HG02798 (cell line): Measurements from ENCODE around the gene PDSS2.
"Not testable (repeated sequence)": the region's sequence is repeated elsewhere in the genome, so short reads cannot be mapped to it uniquely, and the experiment has no call there.

Experiments used
- ATAC-seq: cut with Tn5 transposase; IDR thresholded peaks from one replicate; pipeline ENCODE4 v1.9.1; 2021; ENCODE audit warnings: mild to moderate bottlenecking; ENCODE audit not compliant: unreplicated experiment, poor library complexity

PDSS2 gene

DNA sequence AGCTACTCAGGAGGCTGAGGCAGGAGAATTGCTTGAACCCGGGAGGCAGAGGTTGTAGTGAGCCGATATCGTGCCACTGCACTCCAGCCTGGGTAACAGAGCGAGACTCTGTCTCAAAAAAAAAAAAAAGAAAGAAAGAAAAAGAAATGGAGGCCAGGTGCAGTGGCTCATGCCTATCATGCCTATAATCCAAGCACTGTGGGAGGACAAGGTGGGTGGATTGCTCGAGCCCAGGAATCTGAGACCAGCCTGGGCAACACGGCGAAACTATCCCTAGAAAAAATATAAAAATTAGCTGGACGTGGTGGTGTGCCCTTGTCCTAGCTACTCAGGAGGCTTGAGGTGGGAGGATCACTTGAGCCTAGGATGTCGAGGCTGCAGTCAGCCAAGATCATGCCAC lies 170.1 kb downstream of the PDSS2 start:
- not testable (repeated sequence) for ATAC-seq

DNA sequence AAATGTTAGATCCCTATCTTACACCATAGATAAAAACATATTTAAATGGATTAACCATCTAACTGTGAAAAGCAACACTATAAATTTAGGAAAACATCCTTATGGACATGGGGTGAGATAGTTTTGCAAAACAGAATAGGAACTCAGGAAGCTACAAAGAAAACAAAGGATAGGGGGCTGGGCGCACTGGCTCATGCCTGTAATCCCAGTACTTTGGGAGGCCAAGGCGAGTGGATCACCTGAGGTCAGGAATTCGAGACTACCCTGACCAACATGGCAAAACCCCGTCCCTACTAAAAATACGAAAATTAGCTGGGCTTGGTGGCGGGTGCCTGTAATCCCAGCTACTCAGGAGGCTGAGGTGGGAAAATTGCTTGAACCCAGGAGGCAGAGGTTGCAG lies 173.7 kb downstream of the PDSS2 start:
- ATAC-seq = not testable (repeated sequence)

DNA sequence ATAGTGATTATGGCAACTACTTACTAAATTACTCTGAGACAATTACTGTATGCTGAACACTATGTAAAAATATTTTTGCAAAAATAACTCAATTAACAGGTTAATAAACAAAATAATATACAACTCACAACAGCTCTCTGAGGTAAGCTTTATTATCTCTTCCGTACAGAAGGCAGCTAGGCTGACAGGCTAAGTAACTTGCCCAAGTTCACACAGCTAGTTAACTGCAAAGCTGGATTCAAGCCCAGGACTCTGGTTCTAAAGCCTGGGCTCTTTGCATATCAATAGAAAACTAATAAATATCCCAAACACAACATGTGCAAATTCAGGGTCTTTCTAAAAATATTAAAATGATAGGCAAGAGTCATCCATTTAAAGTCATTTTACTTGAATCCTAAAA lies 174.6 kb downstream of the PDSS2 start:
- no peak for ATAC-seq

- ATAC-seq = no peak
Observed at GRCh38 chr6:107280791-107281190, 178.6 kb downstream of the PDSS2 start.

- not testable (repeated sequence) for ATAC-seq
Observed at GRCh38 chr6:107280001-107280400, 179.4 kb downstream of the PDSS2 start.

DNA sequence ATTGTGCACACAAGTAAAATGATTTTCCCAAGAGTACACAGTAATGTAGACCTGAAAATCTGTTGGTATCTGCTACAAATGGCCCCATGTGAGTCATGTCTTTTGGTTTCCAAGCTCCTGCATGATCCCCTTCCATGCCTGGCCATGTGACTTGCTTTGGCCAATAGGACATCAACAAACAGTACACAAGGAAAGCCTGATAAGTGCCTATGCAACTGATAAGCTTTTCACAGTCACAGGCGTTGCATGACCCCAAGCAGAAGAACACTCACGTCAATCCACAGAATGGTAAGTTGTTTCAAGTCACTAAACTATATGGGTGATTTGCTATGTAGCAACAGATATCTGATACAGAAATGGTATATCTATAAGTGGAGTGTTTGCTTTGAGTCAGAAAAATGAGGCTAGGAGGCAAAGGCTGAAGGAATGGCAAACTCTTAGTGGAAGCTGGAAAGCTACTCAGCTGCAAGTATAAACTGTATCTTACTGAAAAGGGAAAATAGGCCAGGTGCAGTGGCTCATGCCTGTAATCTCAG lies 184.0 kb downstream of the PDSS2 start:
- no peak for ATAC-seq

- no peak for ATAC-seq
Observed at GRCh38 chr6:107274288-107274687, 185.1 kb downstream of the PDSS2 start.

- no peak for ATAC-seq
Observed at GRCh38 chr6:107272246-107272645, 187.1 kb downstream of the PDSS2 start.

DNA sequence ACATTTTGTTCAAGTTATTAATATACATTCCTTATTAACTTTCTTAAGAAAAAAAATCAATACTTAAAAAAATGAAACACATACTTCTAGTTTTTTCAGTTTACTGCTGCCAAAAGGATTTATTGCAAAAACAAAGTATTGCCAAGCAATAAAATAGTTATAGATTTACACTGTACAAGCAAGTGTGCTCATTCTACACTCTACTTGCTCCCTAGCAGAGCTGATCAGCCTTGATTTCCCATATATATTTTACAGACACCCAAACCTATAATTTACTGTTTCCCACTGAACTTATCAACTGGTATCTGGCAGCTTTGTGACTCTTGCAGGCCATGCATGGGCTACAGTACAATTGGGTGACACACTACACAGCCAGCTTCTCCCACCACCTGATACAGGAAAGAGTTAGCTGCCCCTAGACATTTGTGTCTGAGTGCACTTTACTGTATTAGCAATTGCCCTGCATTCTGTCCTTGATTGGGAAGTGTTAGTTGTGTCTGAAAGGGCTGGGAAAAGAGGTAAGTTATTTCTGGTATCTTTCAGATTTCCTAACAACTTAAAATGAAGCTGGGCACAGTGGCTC lies 188.1 kb downstream of the PDSS2 start:
- no peak for ATAC-seq

DNA sequence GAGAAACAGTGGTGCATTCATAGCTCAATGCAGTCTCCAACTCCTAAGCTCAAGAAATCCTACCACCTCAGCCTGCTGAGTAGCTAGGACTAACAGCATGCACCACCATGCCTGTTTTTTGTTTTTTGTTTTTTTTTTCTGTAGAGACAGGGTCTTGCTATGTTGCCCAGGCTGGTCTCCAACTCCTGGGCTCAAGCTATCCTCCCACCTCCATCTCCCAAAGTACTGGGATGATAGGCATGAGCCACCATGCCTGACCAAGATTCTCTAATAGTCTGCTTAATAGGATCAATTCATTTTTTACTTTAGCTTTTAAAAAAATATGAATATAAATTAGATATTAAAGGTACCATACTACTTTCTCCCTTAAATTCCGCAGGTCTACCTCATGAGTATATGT lies 191.7 kb downstream of the PDSS2 start:
- no peak for ATAC-seq

DNA sequence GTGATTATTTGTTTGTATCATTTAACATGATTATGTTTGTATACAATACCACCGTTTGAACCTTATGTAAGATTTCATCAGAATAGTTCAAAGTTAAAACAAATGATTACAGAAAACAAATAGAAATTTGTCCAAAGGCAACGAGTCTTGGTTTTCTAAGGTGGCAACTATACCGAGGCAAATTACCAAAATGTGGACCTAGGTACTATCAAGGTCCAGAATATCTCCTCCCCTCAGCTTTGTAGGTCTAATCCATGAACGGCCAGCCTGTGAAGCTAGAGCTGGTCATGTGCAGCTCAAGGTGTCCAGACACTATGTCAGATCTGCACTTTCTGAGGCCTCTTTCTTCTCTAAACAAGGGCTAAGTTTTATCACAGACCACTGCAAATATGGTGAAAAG lies 192.4 kb downstream of the PDSS2 start:
- no peak for ATAC-seq

DNA sequence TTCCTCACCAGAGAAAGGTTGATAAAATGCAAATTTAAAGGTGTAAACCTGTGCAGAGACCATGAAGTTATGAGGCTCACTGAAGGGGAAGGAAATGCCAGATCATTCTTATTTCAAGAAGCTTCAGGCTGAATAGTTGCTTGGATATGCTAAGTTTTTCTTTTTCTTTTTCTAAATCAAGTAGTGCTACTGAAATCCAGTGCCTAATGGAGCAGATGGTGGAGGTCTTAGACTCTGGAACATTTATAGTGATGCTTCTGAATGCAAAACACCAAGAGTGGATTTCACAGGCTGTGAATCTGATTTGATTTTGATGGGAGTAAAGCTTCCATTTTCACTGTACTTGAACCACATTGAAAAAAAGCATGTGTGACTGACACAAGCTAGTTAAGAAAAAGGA lies 192.8 kb downstream of the PDSS2 start:
- no peak for ATAC-seq

DNA sequence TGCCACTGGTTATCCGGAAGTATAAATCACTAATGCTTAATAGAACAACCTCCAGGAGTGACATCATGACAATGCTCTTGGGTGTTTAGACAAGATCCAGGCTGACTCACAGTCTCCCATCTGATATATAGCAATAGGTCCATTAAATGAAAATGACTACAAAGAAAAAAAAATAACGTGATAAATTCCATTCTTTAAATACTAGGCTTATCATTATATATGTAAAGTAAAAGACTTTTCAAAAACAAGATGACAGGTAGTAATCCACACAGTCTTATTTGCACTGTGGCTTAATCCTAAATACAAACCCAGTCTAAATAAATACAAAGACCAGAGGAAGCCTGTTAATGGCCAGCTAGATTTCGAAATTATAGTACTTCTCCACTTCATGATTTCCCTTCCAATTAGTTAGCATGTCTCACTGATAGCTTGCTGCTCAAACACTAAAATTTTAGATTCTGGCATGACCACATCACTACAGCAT lies 195.0 kb downstream of the PDSS2 start:
- ATAC-seq = no peak

GRCh38 chr6:107259951-107260350 lies 199.4 kb downstream of the PDSS2 start:
- no peak for ATAC-seq

DNA sequence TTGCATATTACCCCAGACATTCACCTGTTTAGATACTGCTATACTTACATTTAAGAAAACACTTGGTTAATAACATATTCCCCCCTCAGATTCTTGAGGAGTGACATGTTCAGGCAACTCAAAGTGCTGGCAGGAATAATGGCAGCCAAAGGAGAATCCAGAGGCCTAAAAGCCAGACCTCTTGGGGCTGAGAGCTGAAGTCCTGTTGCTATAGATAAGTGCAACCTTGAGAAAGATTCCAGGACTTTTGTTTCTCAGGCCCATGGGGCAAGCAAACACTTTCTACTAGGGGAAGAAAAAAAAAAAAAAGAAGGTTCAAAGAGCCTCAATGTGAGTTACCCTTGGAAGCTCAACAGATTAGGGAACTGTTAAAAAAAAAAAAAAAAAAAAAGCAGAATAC lies 211.2 kb downstream of the PDSS2 start:
- ATAC-seq = no peak

GRCh38 chr6:107246972-107247615 lies 212.3 kb downstream of the PDSS2 start:
- ATAC-seq = no peak

GRCh38 chr6:107246249-107246971 lies 213.0 kb downstream of the PDSS2 start:
- ATAC-seq = no peak

DNA sequence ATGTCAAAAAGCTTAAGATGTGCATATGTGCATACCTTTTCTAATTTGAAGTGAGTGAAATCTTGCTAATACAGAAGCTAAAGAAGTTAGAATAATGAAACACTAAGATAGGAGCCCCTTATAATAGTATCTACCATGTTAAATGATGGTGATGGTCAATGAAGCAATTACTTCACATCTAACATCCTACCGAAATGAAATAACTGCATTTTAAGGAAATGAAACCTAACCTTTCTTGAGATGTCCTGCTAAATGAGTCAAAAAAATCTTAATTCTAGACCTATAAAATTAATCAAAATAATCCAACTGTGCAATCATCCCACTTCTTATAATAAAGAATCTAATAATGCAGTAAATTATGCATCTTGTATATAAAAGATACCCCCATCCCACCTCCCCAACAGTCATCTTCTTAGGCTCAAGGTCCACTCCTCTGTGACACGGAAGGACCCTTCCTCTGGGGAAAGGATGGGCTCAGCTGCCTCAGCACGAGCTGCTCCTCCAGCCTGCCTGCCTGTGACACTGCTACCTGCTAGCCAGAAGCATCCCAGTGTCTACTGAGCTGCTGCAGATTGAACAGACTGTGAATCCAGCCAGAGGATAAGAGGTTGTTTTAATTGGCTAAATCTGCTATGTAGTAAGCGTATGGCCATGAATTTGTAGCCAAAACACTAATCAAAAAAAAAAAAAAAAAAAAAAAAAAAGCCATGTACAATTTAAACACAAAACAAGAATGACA lies 214.5 kb downstream of the PDSS2 start:
- ATAC-seq = no peak

DNA sequence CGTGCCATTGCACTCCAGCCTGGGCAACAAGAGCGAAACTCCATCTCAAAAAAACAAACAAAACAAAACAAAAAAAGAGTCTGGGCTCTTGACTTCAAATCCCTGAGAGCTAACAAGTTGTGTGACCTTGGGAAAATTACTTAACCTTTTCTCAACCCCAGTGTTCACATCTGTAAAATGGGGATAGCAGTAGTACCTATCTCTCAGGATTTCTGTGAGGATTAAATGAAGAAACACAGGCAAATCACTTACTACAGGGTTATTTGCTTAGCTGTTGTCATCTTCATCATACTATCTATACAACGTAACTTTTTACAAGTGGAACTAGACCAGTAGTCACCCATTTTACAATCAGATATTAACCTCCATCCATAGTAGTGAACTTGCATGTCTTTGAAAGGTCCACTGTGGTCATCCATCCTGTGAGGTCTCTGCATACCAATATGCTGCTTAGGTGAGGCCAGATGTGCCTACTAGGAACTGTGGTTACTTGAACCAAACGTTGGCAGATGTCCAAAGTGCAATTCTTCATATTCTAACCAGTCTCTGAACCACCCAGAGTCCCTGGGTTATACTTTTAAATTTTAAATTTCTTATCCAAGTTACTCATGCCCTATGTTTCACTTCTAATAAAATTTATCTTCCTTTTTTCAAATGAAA lies 215.2 kb downstream of the PDSS2 start:
- ATAC-seq = no peak

DNA sequence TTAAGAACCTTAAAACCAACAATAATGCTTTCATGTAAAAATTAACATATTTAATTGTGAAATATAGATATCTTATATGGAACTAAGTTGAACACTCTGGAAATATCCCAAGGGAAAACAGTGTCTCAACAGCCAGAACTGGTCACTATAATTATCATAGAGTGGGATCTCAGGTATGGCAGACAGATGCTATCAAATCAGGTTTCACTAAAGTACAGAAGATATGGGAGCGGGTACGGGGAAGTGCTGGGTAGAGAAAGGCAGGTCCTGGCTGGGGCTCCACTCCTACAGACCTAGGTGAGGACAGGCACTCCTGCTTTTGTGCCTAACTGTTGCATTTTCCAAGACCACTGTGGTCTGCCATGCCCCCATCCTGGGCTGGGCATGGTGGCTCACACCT lies 215.9 kb downstream of the PDSS2 start:
- no peak for ATAC-seq
